MM.1S (cell line): Measurements from ENCODE around the gene EPB41L2.

Source experiments
- DNase-seq: peaks from one replicate; pipeline ENCODE4 v3.0.0-alpha.2; 2015
- H2AFZ ChIP-seq: fragments of 300-600 bp; sonication (generic); 2 replicates; pipeline ENCODE4 v1.6.0; 2016; ENCODE audit warnings: antibody characterized with exemption, low read length
- H3F3A ChIP-seq: fragments of 300-600 bp; sonication (generic); 2 replicates; pipeline ENCODE4 v1.6.1; 2016; ENCODE audit warnings: mild to moderate bottlenecking, antibody characterized with exemption, low read length, moderate library complexity, mixed read lengths; ENCODE audit not compliant: insufficient read depth
- H3K27ac ChIP-seq: fragments of 300-600 bp; sonication (generic); 2 replicates; pipeline ENCODE4 v1.5.1; 2016; ENCODE audit warnings: mild to moderate bottlenecking, low read length
- H3K27me3 ChIP-seq: fragments of 300-600 bp; sonication (generic); replicated peaks from 2 replicates; pipeline ENCODE4 v1.6.0; 2016; ENCODE audit warnings: low read length; ENCODE audit not compliant: insufficient read depth
- H3K36me3 ChIP-seq: fragments of 300-600 bp; sonication (generic); replicated peaks from 2 replicates; pipeline ENCODE4 v1.6.1; 2016; ENCODE audit warnings: mild to moderate bottlenecking, low read length, mixed read lengths; ENCODE audit not compliant: insufficient read depth
- H3K4me1 ChIP-seq: fragments of 300-600 bp; sonication (generic); 2 replicates; pipeline ENCODE4 v1.6.1; 2016; ENCODE audit warnings: low read length, mixed read lengths
- H3K4me2 ChIP-seq: fragments of 300-600 bp; sonication (generic); 2 replicates; pipeline ENCODE4 v1.6.0; 2016; ENCODE audit warnings: low read depth, low read length
- H3K4me3 ChIP-seq: fragments of 300-600 bp; sonication (generic); 2 replicates; pipeline ENCODE4 v1.5.1; 2016; ENCODE audit warnings: low read length, mixed read lengths
- H3K79me2 ChIP-seq: fragments of 300-600 bp; sonication (generic); 2 replicates; pipeline ENCODE4 v1.6.1; 2016; ENCODE audit warnings: mixed run types, low read length, mixed read lengths
- H3K9ac ChIP-seq: fragments of 300-600 bp; sonication (generic); 2 replicates; pipeline ENCODE4 v1.6.1; 2016; ENCODE audit warnings: low read length, mixed read lengths
- H3K9me2 ChIP-seq: fragments of 300-600 bp; sonication (generic); replicated peaks from 2 replicates; pipeline ENCODE4 v1.6.1; 2016; ENCODE audit warnings: mild to moderate bottlenecking, low read length, mixed read lengths; ENCODE audit not compliant: insufficient read depth
- H3K9me3 ChIP-seq: fragments of 300-600 bp; sonication (generic); replicated peaks from 2 replicates; pipeline ENCODE4 v1.6.1; 2016; ENCODE audit warnings: mild to moderate bottlenecking, low read length, mixed read lengths; ENCODE audit not compliant: insufficient read depth
- H4K20me1 ChIP-seq: fragments of 300-600 bp; sonication (generic); 2 replicates; pipeline ENCODE4 v1.6.1; 2016; ENCODE audit warnings: mild to moderate bottlenecking, low read length, moderate library complexity, mixed read lengths; ENCODE audit not compliant: insufficient read depth
- CTCF ChIP-seq: fragments of 300-600 bp; sonication (generic); IDR thresholded peaks from 2 replicates; pipeline ENCODE4 v1.5.1; 2016; ENCODE audit warnings: antibody characterized with exemption, low read length, mixed read lengths
- EZH2 ChIP-seq: fragments of 300-600 bp; sonication (generic); optimal IDR thresholded peaks from 2 replicates; pipeline ENCODE3; 2017; ENCODE audit warnings: low read depth, mild to moderate bottlenecking, antibody characterized with exemption, low read length, mixed read lengths
- EZH2phosphoT487 ChIP-seq: fragments of 300-600 bp; sonication (generic); IDR thresholded peaks from 2 replicates; pipeline ENCODE4 v1.6.1; 2018; ENCODE audit warnings: antibody characterized with exemption, low read length

Gene EPB41L2

GRCh38 chr6:130862370-130862769 is 200.7 kb downstream of the EPB41L2 start:
- TF ChIP-seq EZH2 (no peak), EZH2phosphoT487 (no peak), CTCF (no peak)
- no peaks in the 10 kb centered on the region for H4K20me1 ChIP-seq
- H3K9ac ChIP-seq: no peak overlapping the region
- H3K4me1 ChIP-seq: peaks cover 47% of the 10 kb centered on the region
- H3K9me3 ChIP-seq: no peaks in the 10 kb centered on the region
- DNase-seq: no peak
- no peaks in the 10 kb centered on the region for H3K79me2 ChIP-seq
- H3K36me3 ChIP-seq: no peaks in the 10 kb centered on the region
- H3K4me3 ChIP-seq: no peak overlapping the region
- H3F3A ChIP-seq: peaks cover 17% of the 10 kb centered on the region
- no peaks in the 10 kb centered on the region for H3K9me2 ChIP-seq
- no peak overlapping the region for H3K4me2 ChIP-seq
- no peaks in the 10 kb centered on the region for H3K27me3 ChIP-seq
- no peak overlapping the region for H2AFZ ChIP-seq
- no peak overlapping the region for H3K27ac ChIP-seq

- no peaks in the 10 kb centered on the region for H3K79me2 ChIP-seq
- TF ChIP-seq EZH2 (no peak), EZH2phosphoT487 (no peak), CTCF (no peak)
- peak overlapping the region; percentile 15; the same call in 1 of the 2 replicates for H3K9ac ChIP-seq
- no peak overlapping the region for H3K4me3 ChIP-seq
- H4K20me1 ChIP-seq: no peaks in the 10 kb centered on the region
- H3K27ac ChIP-seq: peak overlapping the region; percentile 33; the same call in 1 of the 2 replicates
- no peaks in the 10 kb centered on the region for H3K36me3 ChIP-seq
- H2AFZ ChIP-seq: no peak overlapping the region
- H3K27me3 ChIP-seq: no peaks in the 10 kb centered on the region
- H3K4me1 ChIP-seq: peaks cover 38% of the 10 kb centered on the region
- H3K9me2 ChIP-seq: no peaks in the 10 kb centered on the region
- H3K4me2 ChIP-seq: peak overlapping the region; percentile 56
- peaks cover 6% of the 10 kb centered on the region; the same call in 1 of the 2 replicates for H3F3A ChIP-seq
- no peaks in the 10 kb centered on the region for H3K9me3 ChIP-seq
- DNase-seq: peak; percentile 64
Measured at GRCh38 chr6:130859161-130859867, 203.7 kb downstream of the EPB41L2 start.

GRCh38 chr6:130858498-130859160 is 204.4 kb downstream of the EPB41L2 start:
- no peak overlapping the region for H3K9ac ChIP-seq
- DNase-seq: no peak
- H3K27me3 ChIP-seq: no peaks in the 10 kb centered on the region

More at GRCh38 chr6:130858498-130859160, 204.4 kb downstream of the EPB41L2 start:
- TF ChIP-seq EZH2 (no peak), EZH2phosphoT487 (no peak), CTCF (no peak)
- Histone ChIP-seq H3F3A (peaks cover 6% of the 10 kb centered on the region; the same call in 1 of the 2 replicates), H3K4me2 (no peak overlapping the region), H2AFZ (no peak overlapping the region), H3K4me1 (peaks cover 38% of the 10 kb centered on the region), H3K36me3 (no peaks in the 10 kb centered on the region), H3K27ac (no peak overlapping the region), H3K4me3 (no peak overlapping the region), H4K20me1 (no peaks in the 10 kb centered on the region), H3K9me3 (no peaks in the 10 kb centered on the region), H3K79me2 (no peaks in the 10 kb centered on the region), H3K9me2 (no peaks in the 10 kb centered on the region)
